ENCODE measurements around the gene TBATA. TPM values are rescaled to one million over a fixed set of nuclear protein-coding genes. Genes with fewer than 3 reads are reported as not detected.

Gene TBATA
- total RNA-seq, 5 donors from 2014 or later (not counting 1 experiment from before 2014, with no cell fraction given) = not detected

GRCh38 chr10:70749756-70750155 lies 35.4 kb downstream of the TBATA start:
- ChIA-PET POLR2A (interaction anchor here in 1 of 2 donors (0.7 kb wide), 1 partner anchor 298 kb away, joined by 3 read pairs; no protein-coding TSS in a partner anchor), CTCF (interaction anchor here in 1 of 2 donors (0.6 kb wide), 1 partner anchor 13 kb away, joined by 7 read pairs; no protein-coding TSS in a partner anchor)
- H3K4me1 Mint-ChIP-seq = no peaks in the 10 kb centered on the region
- ATAC-seq (replicated peaks in 1 of 4) = no peak
- Histone ChIP-seq H3K9me3 (no peaks in the 10 kb centered on the region), H3K4me3 (ENCODE audit: control insufficient read depth in 1 of 2, extremely low read depth in 1 of 2, low read length in 1 of 2) (no peak overlapping the region), H3K27ac (ENCODE audit: low read length) (no peak overlapping the region), H3K36me3 (ENCODE audit: control insufficient read depth in 2 of 2, extremely low read depth in 1 of 2, insufficient read depth in 1 of 2, low read length in 1 of 2) (no peaks in the 10 kb centered on the region), H3K27me3 (replicated peaks in 1 of 2; ENCODE audit: control insufficient read depth in 2 of 2, extremely low read depth in 1 of 2, insufficient read depth in 2 of 2, low read length in 1 of 2) (no peaks in the 10 kb centered on the region), H3K4me1 (ENCODE audit: control insufficient read depth in 1 of 2, extremely low read depth in 1 of 2, insufficient read depth in 2 of 2, low read length in 2 of 2) (no peaks in the 10 kb centered on the region)
- no peak for DNase-seq
- 100% methylated on average over 4 of the region's 10 CpGs for WGBS (ENCODE audit: insufficient coverage)
- H3K27me3 Mint-ChIP-seq = no peaks in the 10 kb centered on the region
- no peak overlapping the region for H3K4me3 Mint-ChIP-seq
- no peaks in the 10 kb centered on the region for H3K36me3 Mint-ChIP-seq
- no peaks in the 10 kb centered on the region for H3K9me3 Mint-ChIP-seq
- no peak overlapping the region for H3K27ac Mint-ChIP-seq

- H3K4me3 ChIP-seq (ENCODE audit: control insufficient read depth in 1 of 2, extremely low read depth in 1 of 2, low read length in 1 of 2) = no peak overlapping the region
- no peaks in the 10 kb centered on the region for H3K27me3 Mint-ChIP-seq
- H3K9me3 Mint-ChIP-seq = no peaks in the 10 kb centered on the region
- H3K27ac Mint-ChIP-seq = no peak overlapping the region
- no peaks in the 10 kb centered on the region for H3K9me3 ChIP-seq
- peaks cover 0 to 3% of the 10 kb centered on the region in 2 experiments for H3K27me3 ChIP-seq (replicated peaks in 1 of 2; ENCODE audit: control insufficient read depth in 2 of 2, extremely low read depth in 1 of 2, insufficient read depth in 2 of 2, low read length in 1 of 2)
- WGBS (ENCODE audit: insufficient coverage) = 100% methylated on average over 7 of the region's 10 CpGs
- no peaks in the 10 kb centered on the region for H3K4me1 ChIP-seq (ENCODE audit: control insufficient read depth in 1 of 2, extremely low read depth in 1 of 2, insufficient read depth in 2 of 2, low read length in 2 of 2)
- ATAC-seq (replicated peaks in 1 of 4) (no peak), DNase-seq (no peak)
- H3K4me3 Mint-ChIP-seq = no peak overlapping the region
- H3K36me3 ChIP-seq (ENCODE audit: control insufficient read depth in 2 of 2, extremely low read depth in 1 of 2, insufficient read depth in 1 of 2, low read length in 1 of 2) = no peaks in the 10 kb centered on the region
- H3K27ac ChIP-seq (ENCODE audit: low read length) = no peak overlapping the region
- H3K36me3 Mint-ChIP-seq = no peaks in the 10 kb centered on the region
- no peaks in the 10 kb centered on the region for H3K4me1 Mint-ChIP-seq
- POLR2A ChIA-PET = interaction anchor here in 1 of 2 donors (0.7 kb wide), 1 partner anchor 297 kb away, joined by 3 read pairs; no protein-coding TSS in a partner anchor
- CTCF ChIA-PET = no interaction called here
Measured at GRCh38 chr10:70748801-70749573, 36.2 kb downstream of the TBATA start.

DNA sequence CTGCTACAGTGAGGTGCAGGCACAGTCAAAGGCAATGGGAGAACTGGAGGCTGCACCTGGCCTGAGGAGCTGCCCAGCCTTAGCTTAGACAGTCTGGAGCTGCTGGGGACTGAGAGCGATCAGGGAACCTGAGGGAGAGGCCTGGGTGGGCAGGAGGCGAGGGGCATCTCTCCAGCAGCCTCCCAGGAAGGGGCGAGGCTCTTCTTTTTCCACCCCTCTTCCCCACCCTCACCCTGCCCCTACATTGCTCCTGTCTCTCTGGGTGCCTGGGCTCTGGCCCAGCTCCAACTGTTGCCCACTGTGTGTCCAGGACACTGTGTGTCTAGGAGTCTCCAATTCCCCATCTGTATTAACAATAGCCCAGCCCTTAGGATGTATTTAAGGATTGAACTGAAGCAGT lies 36.9 kb downstream of the TBATA start:
- no peak overlapping the region for H3K4me3 ChIP-seq (ENCODE audit: control insufficient read depth in 1 of 2, extremely low read depth in 1 of 2, low read length in 1 of 2)
- Mint-ChIP-seq H3K4me1 (no peaks in the 10 kb centered on the region), H3K9me3 (no peaks in the 10 kb centered on the region), H3K27me3 (no peaks in the 10 kb centered on the region), H3K4me3 (no peak overlapping the region), H3K27ac (no peak overlapping the region), H3K36me3 (no peaks in the 10 kb centered on the region)
- ChIA-PET POLR2A (no interaction called here), CTCF (no interaction called here)
- ATAC-seq (replicated peaks in 1 of 4) (no peak), DNase-seq (no peak)
- no peaks in the 10 kb centered on the region for H3K36me3 ChIP-seq (ENCODE audit: control insufficient read depth in 2 of 2, extremely low read depth in 1 of 2, insufficient read depth in 1 of 2, low read length in 1 of 2)
- H3K4me1 ChIP-seq (ENCODE audit: control insufficient read depth in 1 of 2, extremely low read depth in 1 of 2, insufficient read depth in 2 of 2, low read length in 2 of 2) = no peaks in the 10 kb centered on the region
- WGBS (ENCODE audit: insufficient coverage) = 60% methylated on average over 1 of the region's 3 CpGs
- no peaks in the 10 kb centered on the region for H3K9me3 ChIP-seq
- no peak overlapping the region for H3K27ac ChIP-seq (ENCODE audit: low read length)
- H3K27me3 ChIP-seq (replicated peaks in 1 of 2; ENCODE audit: control insufficient read depth in 2 of 2, extremely low read depth in 1 of 2, insufficient read depth in 2 of 2, low read length in 1 of 2) = peaks cover 0 to 5% of the 10 kb centered on the region in 2 experiments

DNA sequence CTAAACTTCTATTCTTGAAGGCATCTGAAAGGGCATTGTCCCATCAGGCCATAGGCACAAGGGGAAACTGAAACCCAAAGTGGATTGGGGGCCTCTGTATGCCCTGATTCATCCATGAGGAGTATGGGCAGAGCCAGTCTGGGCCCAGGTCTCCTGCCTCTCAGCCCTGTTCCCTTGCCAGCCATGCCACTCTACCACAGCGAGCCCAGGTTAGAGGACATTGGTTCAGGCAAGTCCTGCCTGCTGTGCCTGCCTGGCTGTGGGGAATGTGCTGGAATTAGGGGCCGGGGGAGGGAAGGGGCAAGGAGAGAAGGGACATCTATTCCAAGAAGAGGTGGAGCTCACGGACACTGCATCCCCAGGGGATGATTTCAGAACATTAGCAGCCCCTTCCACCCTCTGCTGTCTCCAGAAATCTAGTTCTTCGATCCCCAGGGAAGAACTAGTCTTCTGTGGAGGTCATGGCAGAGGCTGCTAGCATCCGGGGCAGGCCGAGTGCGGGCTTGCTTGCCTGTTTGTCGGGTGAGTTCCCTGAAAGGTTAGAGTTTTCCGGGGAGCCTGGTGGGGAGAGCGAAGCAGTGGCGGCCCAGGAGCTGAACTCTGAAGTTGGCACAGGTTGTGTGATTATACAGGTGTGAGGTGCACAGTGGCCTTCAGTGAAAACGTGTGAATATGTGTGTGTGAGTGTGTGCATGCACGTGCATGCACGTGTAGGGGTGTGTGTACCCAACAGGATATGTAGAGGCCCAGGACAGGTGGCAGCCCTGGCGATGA lies 37.8 kb downstream of the TBATA start:
- Mint-ChIP-seq H3K9me3 (no peaks in the 10 kb centered on the region), H3K27me3 (no peaks in the 10 kb centered on the region), H3K27ac (no peak overlapping the region), H3K36me3 (no peaks in the 10 kb centered on the region), H3K4me1 (peaks cover 4 to 8% (median 7%) of the 10 kb centered on the region in 3 donors), H3K4me3 (no peak overlapping the region)
- Histone ChIP-seq H3K27ac (ENCODE audit: low read length) (no peak overlapping the region), H3K4me3 (ENCODE audit: control insufficient read depth in 1 of 2, extremely low read depth in 1 of 2, low read length in 1 of 2) (no peak overlapping the region), H3K9me3 (no peaks in the 10 kb centered on the region), H3K36me3 (ENCODE audit: control insufficient read depth in 2 of 2, extremely low read depth in 1 of 2, insufficient read depth in 1 of 2, low read length in 1 of 2) (no peaks in the 10 kb centered on the region), H3K4me1 (ENCODE audit: control insufficient read depth in 1 of 2, extremely low read depth in 1 of 2, insufficient read depth in 2 of 2, low read length in 2 of 2) (peaks cover 0 to 2% of the 10 kb centered on the region in 2 experiments), H3K27me3 (replicated peaks in 1 of 2; ENCODE audit: control insufficient read depth in 2 of 2, extremely low read depth in 1 of 2, insufficient read depth in 2 of 2, low read length in 1 of 2) (peaks cover 0 to 5% of the 10 kb centered on the region in 2 experiments)
- ChIA-PET POLR2A (no interaction called here), CTCF (no interaction called here)
- ATAC-seq (replicated peaks in 1 of 4) (no peak), DNase-seq (no peak)
- WGBS (ENCODE audit: insufficient coverage) = 86% methylated on average over 12 of the region's 15 CpGs

DNA sequence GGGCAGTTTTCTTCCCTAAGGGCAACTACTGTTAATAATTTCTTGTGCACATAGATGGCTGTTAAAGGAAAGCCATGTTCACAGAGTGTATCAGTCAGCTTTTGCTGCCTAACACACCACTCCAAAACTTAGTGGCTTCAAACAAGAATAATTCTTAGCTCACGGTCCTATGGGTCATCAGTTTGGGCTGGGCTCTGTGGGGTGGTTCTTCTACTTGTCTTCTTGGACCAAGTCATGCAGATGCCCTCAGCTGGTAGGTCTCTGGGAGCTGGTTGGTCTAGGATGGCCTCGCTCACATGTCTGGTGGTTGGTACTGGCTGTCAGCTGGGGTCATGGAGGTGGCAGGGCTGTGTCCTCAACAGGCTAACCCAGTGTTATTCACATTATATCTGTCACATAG lies 39.6 kb downstream of the TBATA start:
- no peak for ATAC-seq (replicated peaks in 1 of 4)
- Histone ChIP-seq H3K4me1 (ENCODE audit: control insufficient read depth in 1 of 2, extremely low read depth in 1 of 2, insufficient read depth in 2 of 2, low read length in 2 of 2) (peaks cover 0 to 2% of the 10 kb centered on the region in 2 experiments), H3K9me3 (no peaks in the 10 kb centered on the region), H3K27ac (ENCODE audit: low read length) (no peak overlapping the region), H3K27me3 (replicated peaks in 1 of 2; ENCODE audit: control insufficient read depth in 2 of 2, extremely low read depth in 1 of 2, insufficient read depth in 2 of 2, low read length in 1 of 2) (peaks cover 0 to 5% of the 10 kb centered on the region in 2 experiments), H3K4me3 (ENCODE audit: control insufficient read depth in 1 of 2, extremely low read depth in 1 of 2, low read length in 1 of 2) (no peak overlapping the region), H3K36me3 (ENCODE audit: control insufficient read depth in 2 of 2, extremely low read depth in 1 of 2, insufficient read depth in 1 of 2, low read length in 1 of 2) (no peaks in the 10 kb centered on the region)
- ChIA-PET POLR2A (no interaction called here), CTCF (interaction anchor here (0.9 to 1.1 kb wide), 2 partner anchors 13 kb away, joined by 3 read pairs; no protein-coding TSS in a partner anchor)
- peaks cover 4 to 8% (median 8%) of the 10 kb centered on the region in 3 donors for H3K4me1 Mint-ChIP-seq
- no peak overlapping the region for H3K4me3 Mint-ChIP-seq
- no peak overlapping the region for H3K27ac Mint-ChIP-seq
- H3K27me3 Mint-ChIP-seq = no peaks in the 10 kb centered on the region
- no peaks in the 10 kb centered on the region for H3K36me3 Mint-ChIP-seq
- no peak for DNase-seq
- no peaks in the 10 kb centered on the region for H3K9me3 Mint-ChIP-seq
- WGBS (ENCODE audit: insufficient coverage) = no CpG with 5 or more reads among the region's 2 CpGs

DNA sequence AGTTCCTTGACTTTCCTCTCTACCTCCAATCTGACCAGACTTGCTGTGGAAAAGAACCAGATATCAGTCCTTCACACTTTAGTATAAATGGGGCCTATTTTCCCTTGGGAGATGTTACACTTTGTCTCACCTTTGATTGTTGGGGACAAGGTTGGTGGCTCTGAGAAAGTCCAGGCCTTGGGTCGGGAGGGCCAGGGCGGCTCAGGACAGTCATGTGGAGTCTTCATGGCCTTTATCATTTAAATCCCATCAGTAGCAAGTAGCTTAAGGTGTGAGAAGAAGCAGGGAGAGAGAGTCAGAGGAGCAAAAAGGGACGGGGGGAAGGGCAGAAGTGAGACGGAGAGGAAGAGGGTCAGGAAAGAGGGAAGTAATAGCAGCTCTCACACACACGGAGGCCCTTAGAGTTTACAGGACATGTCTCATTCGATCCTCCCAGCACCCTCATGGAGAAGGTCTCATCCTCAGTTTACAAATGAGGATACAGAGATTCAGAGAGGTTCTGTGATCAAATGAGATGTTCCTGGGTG lies 40.5 kb downstream of the TBATA start:
- Mint-ChIP-seq H3K4me1 (peaks cover 4 to 8% (median 8%) of the 10 kb centered on the region in 3 donors), H3K36me3 (no peaks in the 10 kb centered on the region), H3K4me3 (no peak overlapping the region), H3K9me3 (no peaks in the 10 kb centered on the region), H3K27me3 (no peaks in the 10 kb centered on the region), H3K27ac (no peak overlapping the region)
- no peak for DNase-seq
- ChIA-PET CTCF (no interaction called here), POLR2A (no interaction called here)
- no peaks in the 10 kb centered on the region for H3K36me3 ChIP-seq (ENCODE audit: control insufficient read depth in 2 of 2, extremely low read depth in 1 of 2, insufficient read depth in 1 of 2, low read length in 1 of 2)
- peaks cover 0 to 2% of the 10 kb centered on the region in 2 experiments for H3K4me1 ChIP-seq (ENCODE audit: control insufficient read depth in 1 of 2, extremely low read depth in 1 of 2, insufficient read depth in 2 of 2, low read length in 2 of 2)
- H3K4me3 ChIP-seq (ENCODE audit: control insufficient read depth in 1 of 2, extremely low read depth in 1 of 2, low read length in 1 of 2) = no peak overlapping the region
- no peaks in the 10 kb centered on the region for H3K9me3 ChIP-seq
- H3K27me3 ChIP-seq (replicated peaks in 1 of 2; ENCODE audit: control insufficient read depth in 2 of 2, extremely low read depth in 1 of 2, insufficient read depth in 2 of 2, low read length in 1 of 2) = peaks cover 0 to 5% of the 10 kb centered on the region in 2 experiments
- WGBS (ENCODE audit: insufficient coverage) = no CpG with 5 or more reads among the region's 6 CpGs
- ATAC-seq (replicated peaks in 1 of 4) = no peak
- no peak overlapping the region for H3K27ac ChIP-seq (ENCODE audit: low read length)

All from T-cell (primary cell).